Neuronal stem cell (in vitro differentiated cells): ENCODE measurements around the gene PARPBP.

Experiments
- DNase-seq: peaks from one replicate; pipeline ENCODE4 v3.0.0-alpha.2; 2013; ENCODE audit warnings: low spot score
- H2AFZ ChIP-seq: one replicate; pipeline ENCODE4 v1.6.1; 2013; ENCODE audit warnings: mild to moderate bottlenecking, low read length, inconsistent platforms
- H2AK5ac ChIP-seq: 2 replicates; pipeline ENCODE4 v1.6.1; 2013; ENCODE audit warnings: low read depth, mild to moderate bottlenecking, inconsistent platforms, low read length, moderate library complexity, mixed read lengths
- H2BK120ac ChIP-seq: 2 replicates; pipeline ENCODE4 v1.6.1; 2013; ENCODE audit warnings: low read depth, mild to moderate bottlenecking, inconsistent platforms, low read length, moderate library complexity, mixed read lengths
- H2BK12ac ChIP-seq: one replicate; pipeline ENCODE4 v1.6.1; 2013; ENCODE audit warnings: low read length, inconsistent platforms
- H2BK15ac ChIP-seq: 2 replicates; pipeline ENCODE4 v1.6.1; 2013; ENCODE audit warnings: mild to moderate bottlenecking, low read length, inconsistent platforms, mixed read lengths
- H2BK5ac ChIP-seq: one replicate; pipeline ENCODE4 v1.6.1; 2013; ENCODE audit warnings: inconsistent platforms, mild to moderate bottlenecking, low read length, moderate library complexity
- H3K14ac ChIP-seq: one replicate; pipeline ENCODE4 v1.6.1; 2013; ENCODE audit warnings: low read length, inconsistent platforms
- H3K18ac ChIP-seq: 2 replicates; pipeline ENCODE4 v1.6.1; 2013; ENCODE audit warnings: low read length, inconsistent platforms
- H3K23ac ChIP-seq: 2 replicates; pipeline ENCODE4 v1.6.1; 2013; ENCODE audit warnings: low read depth, mild to moderate bottlenecking, mixed read lengths, low read length, inconsistent platforms; ENCODE audit not compliant: poor library complexity
- H3K27ac ChIP-seq: replicated peaks from 3 replicates; pipeline ENCODE4 v1.5.1; 2013; ENCODE audit warnings: low read length, inconsistent platforms
- H3K27me3 ChIP-seq, 3 experiments: 2 replicates each; pipeline ENCODE4 v1.6.1; 2013; ENCODE audit warnings: low read length in 3 of 3, mild to moderate bottlenecking in 2 of 3, inconsistent platforms in 1 of 3, low read depth in 1 of 3, mixed read lengths in 1 of 3, moderate library complexity in 1 of 3; ENCODE audit not compliant: control insufficient read depth in 3 of 3, insufficient read depth in 3 of 3
- H3K36me3 ChIP-seq, 2 donors: replicated peaks in 1 of 2; 2 replicates each; pipeline ENCODE4 v1.6.1; 2013; ENCODE audit warnings: low read length in 2 of 2; ENCODE audit not compliant: control insufficient read depth in 2 of 2, insufficient read depth in 2 of 2
- H3K4ac ChIP-seq: 2 replicates; pipeline ENCODE4 v1.6.1; 2013; ENCODE audit warnings: inconsistent platforms, mild to moderate bottlenecking, low read length, moderate library complexity
- H3K4me1 ChIP-seq, 2 donors: 1 replicate in 1 of 2; 2 replicates in 1 of 2; pipeline ENCODE4 v1.6.1; 2013; ENCODE audit warnings: low read length in 2 of 2, low read depth in 1 of 2; ENCODE audit not compliant: control insufficient read depth in 2 of 2, insufficient read depth in 1 of 2
- H3K4me2 ChIP-seq: one replicate; pipeline ENCODE4 v1.6.1; 2013; ENCODE audit warnings: mild to moderate bottlenecking, low read length, inconsistent platforms; ENCODE audit not compliant: insufficient read depth, poor library complexity, severe bottlenecking
- H3K4me3 ChIP-seq, 2 donors: 2 replicates each; pipeline ENCODE4 v1.5.1; 2013; ENCODE audit warnings: low read length in 2 of 2, mild to moderate bottlenecking in 2 of 2, inconsistent platforms in 1 of 2, moderate library complexity in 1 of 2
- H3K79me1 ChIP-seq: one replicate; pipeline ENCODE4 v1.6.1; 2013; ENCODE audit warnings: low read depth, mild to moderate bottlenecking, inconsistent platforms, low read length, moderate library complexity
- H3K9ac ChIP-seq: one replicate; pipeline ENCODE4 v1.6.1; 2013; ENCODE audit warnings: mild to moderate bottlenecking, low read depth, low read length, inconsistent platforms; ENCODE audit not compliant: poor library complexity
- H3K9me3 ChIP-seq, 2 donors: replicated peaks in 1 of 2; 2 replicates each; pipeline versions ENCODE3 to v1.6.1; 2013; ENCODE audit warnings: low read length in 2 of 2, mild to moderate bottlenecking in 2 of 2, inconsistent platforms in 1 of 2, low read depth in 1 of 2, mixed read lengths in 1 of 2, moderate library complexity in 1 of 2; ENCODE audit not compliant: control insufficient read depth in 2 of 2, insufficient read depth in 1 of 2
- H4K8ac ChIP-seq: one replicate; pipeline ENCODE4 v1.6.1; 2013; ENCODE audit warnings: low read depth, mild to moderate bottlenecking, inconsistent platforms, low read length, moderate library complexity
- H4K91ac ChIP-seq: one replicate; pipeline ENCODE4 v1.6.1; 2013; ENCODE audit warnings: low read length, low read depth, mild to moderate bottlenecking, inconsistent platforms; ENCODE audit not compliant: poor library complexity
- WGBS, 2 donors: extraction: QIAGEN DNeasy Blood & Tissue Kit; methylation state at CpG; one replicate each; pipeline ENCODE4 v1.1.7; 2013; ENCODE audit warnings: missing lambda C conversion rate in 2 of 2, mixed read lengths in 1 of 2; ENCODE audit not compliant: insufficient read length in 2 of 2, insufficient replicate concordance in 1 of 2; ENCODE audit errors: extremely low coverage in 2 of 2; 5-methylcytosine and 5-hydroxymethylcytosine counted together

Gene PARPBP

GRCh38 chr12:102204025-102204424 lies 84.0 kb downstream of the PARPBP start:
- Histone ChIP-seq H4K8ac (no peak overlapping the region), H3K23ac (no peak overlapping the region), H2BK120ac (no peak overlapping the region), H4K91ac (no peak overlapping the region), H3K4me2 (no peak overlapping the region), H3K9me3 (peaks cover 4 to 8% of the 10 kb centered on the region in 2 donors), H3K9ac (no peak overlapping the region), H3K18ac (no peak overlapping the region), H2AK5ac (no peak overlapping the region), H3K4me3 (no peak overlapping the region), H3K14ac (no peak overlapping the region), H2BK15ac (no peak overlapping the region), H3K4ac (no peak overlapping the region), H3K27ac (no peak overlapping the region), H3K79me1 (no peaks in the 10 kb centered on the region), H3K4me1 (no peaks in the 10 kb centered on the region), H3K27me3 (no peaks in the 10 kb centered on the region), H2AFZ (no peak overlapping the region), H2BK12ac (no peak overlapping the region), H2BK5ac (no peak overlapping the region), H3K36me3 (peaks cover 8 to 23% of the 10 kb centered on the region in 2 donors)
- no CpG with 5 or more reads among the region's 2 CpGs for WGBS, 2 donors
- DNase-seq: no peak

- Histone ChIP-seq H3K36me3 (no peaks in the 10 kb centered on the region), H2BK5ac (no peak overlapping the region), H2AK5ac (no peak overlapping the region), H3K9me3 (no peaks in the 10 kb centered on the region), H4K91ac (no peak overlapping the region), H3K23ac (no peak overlapping the region), H2BK120ac (no peak overlapping the region), H3K79me1 (no peaks in the 10 kb centered on the region), H3K27me3 (no peaks in the 10 kb centered on the region), H2BK15ac (no peak overlapping the region), H4K8ac (no peak overlapping the region), H2BK12ac (no peak overlapping the region), H3K9ac (no peak overlapping the region), H3K4me3 (no peak overlapping the region), H2AFZ (no peak overlapping the region), H3K4me2 (no peak overlapping the region), H3K14ac (no peak overlapping the region), H3K18ac (no peak overlapping the region), H3K27ac (no peak overlapping the region), H3K4me1 (no peaks in the 10 kb centered on the region), H3K4ac (no peak overlapping the region)
- no CpG with 5 or more reads among the region's 5 CpGs for WGBS, 2 donors
- DNase-seq: no peak
Measured at GRCh38 chr12:102215992-102216691, 96.2 kb downstream of the PARPBP start.

GRCh38 chr12:102220736-102221135 lies 100.8 kb downstream of the PARPBP start:
- H3K18ac ChIP-seq: no peak overlapping the region
- no peak overlapping the region for H2BK120ac ChIP-seq
- H3K4me1 ChIP-seq: no peaks in the 10 kb centered on the region
- H2BK12ac ChIP-seq: no peak overlapping the region
- H3K9ac ChIP-seq: no peak overlapping the region
- DNase-seq: no peak
- no peak overlapping the region for H3K14ac ChIP-seq
- no peak overlapping the region for H3K4me2 ChIP-seq
- no peak overlapping the region for H4K91ac ChIP-seq
- H3K27me3 ChIP-seq: no peaks in the 10 kb centered on the region
- no peak overlapping the region for H3K4ac ChIP-seq
- no peaks in the 10 kb centered on the region for H3K79me1 ChIP-seq
- no peak overlapping the region for H3K4me3 ChIP-seq
- no peak overlapping the region for H3K27ac ChIP-seq
- no peak overlapping the region for H2BK5ac ChIP-seq
- H3K23ac ChIP-seq: no peak overlapping the region
- H2BK15ac ChIP-seq: no peak overlapping the region
- no peak overlapping the region for H2AK5ac ChIP-seq
- H3K36me3 ChIP-seq: no peaks in the 10 kb centered on the region
- H4K8ac ChIP-seq: no peak overlapping the region
- no peak overlapping the region for H2AFZ ChIP-seq
- H3K9me3 ChIP-seq: no peaks in the 10 kb centered on the region

GRCh38 chr12:102227954-102228353 lies 108.0 kb downstream of the PARPBP start:
- no peak overlapping the region for H3K14ac ChIP-seq
- no peak for DNase-seq
- no peak overlapping the region for H3K4me2 ChIP-seq
- H3K4me3 ChIP-seq: no peak overlapping the region
- no peak overlapping the region for H2AFZ ChIP-seq
- H3K4ac ChIP-seq: no peak overlapping the region
- H2AK5ac ChIP-seq: no peak overlapping the region
- H2BK5ac ChIP-seq: no peak overlapping the region
- no peaks in the 10 kb centered on the region for H3K27me3 ChIP-seq
- H2BK12ac ChIP-seq: no peak overlapping the region
- no peak overlapping the region for H3K23ac ChIP-seq
- H4K8ac ChIP-seq: no peak overlapping the region
- no peaks in the 10 kb centered on the region for H3K9me3 ChIP-seq
- no CpG with 5 or more reads among the region's 5 CpGs for WGBS, 2 donors
- no peak overlapping the region for H4K91ac ChIP-seq
- no peak overlapping the region for H3K9ac ChIP-seq
- no peak overlapping the region for H3K18ac ChIP-seq
- no peaks in the 10 kb centered on the region for H3K79me1 ChIP-seq
- H3K36me3 ChIP-seq: no peaks in the 10 kb centered on the region
- H3K4me1 ChIP-seq: no peaks in the 10 kb centered on the region
- no peak overlapping the region for H2BK15ac ChIP-seq
- no peak overlapping the region for H2BK120ac ChIP-seq
- no peak overlapping the region for H3K27ac ChIP-seq
